Fibroblast of mammary gland (primary cell): ENCODE measurements around the gene KIF26A.
"Not testable (repeated sequence)": the region's sequence is repeated elsewhere in the genome, so short reads cannot be mapped to it uniquely, and the experiment has no call there.

Source experiments
- DNase-seq: peaks from one replicate; pipeline ENCODE4 v3.0.0-alpha.2; 2010; ENCODE audit warnings: low read depth
- H3K4me3 ChIP-seq: 2 replicates; pipeline ENCODE4 v1.5.1; 2011; ENCODE audit warnings: low read depth, mild to moderate bottlenecking, low read length, moderate library complexity; ENCODE audit not compliant: control insufficient read depth
- CTCF ChIP-seq: conservative IDR thresholded peaks from 2 replicates; pipeline ENCODE4 v1.5.1; 2011; ENCODE audit warnings: low read depth, low read length, inconsistent platforms; ENCODE audit not compliant: control insufficient read depth, insufficient read depth

Gene KIF26A

GRCh38 chr14:104206281-104206904 is 68.0 kb downstream of the KIF26A start:
- H3K4me3 ChIP-seq, result no peak overlapping the region
- no peak for DNase-seq
- TF ChIP-seq CTCF, result no peak

GRCh38 chr14:104207142-104208014 is 69.0 kb downstream of the KIF26A start:
- H3K4me3 ChIP-seq, result no peak overlapping the region
- no peak for TF ChIP-seq CTCF
- no peak for DNase-seq

GRCh38 chr14:104208015-104208295 is 69.6 kb downstream of the KIF26A start:
- not testable (repeated sequence) for H3K4me3 ChIP-seq, DNase-seq

- H3K4me3 ChIP-seq, DNase-seq: not testable (repeated sequence)
Observed at GRCh38 chr14:104208331-104208730, 69.9 kb downstream of the KIF26A start.

GRCh38 chr14:104209071-104209470 is 70.7 kb downstream of the KIF26A start:
- not testable (repeated sequence) for H3K4me3 ChIP-seq, DNase-seq

GRCh38 chr14:104209985-104210816 is 71.8 kb downstream of the KIF26A start:
- DNase-seq, result no peak
- no peak for TF ChIP-seq CTCF
- H3K4me3 ChIP-seq, result no peak overlapping the region

- TF ChIP-seq CTCF, result no peak
- no peak for DNase-seq
- H3K4me3 ChIP-seq, result no peak overlapping the region
Observed at GRCh38 chr14:104210817-104211195, 72.4 kb downstream of the KIF26A start.

- DNase-seq, result no peak
- H3K4me3 ChIP-seq, result no peak overlapping the region
- no peak for TF ChIP-seq CTCF
Observed at GRCh38 chr14:104211215-104211614, 72.8 kb downstream of the KIF26A start.
